MM.1S (cell line): ENCODE results near the gene ITGA4.

Source experiments
- DNase-seq: peaks from one replicate; pipeline ENCODE4 v3.0.0-alpha.2; 2015
- H2AFZ ChIP-seq: fragments of 300-600 bp; sonication (generic); 2 replicates; pipeline ENCODE4 v1.6.0; 2016; ENCODE audit warnings: antibody characterized with exemption, low read length
- H3F3A ChIP-seq: fragments of 300-600 bp; sonication (generic); 2 replicates; pipeline ENCODE4 v1.6.1; 2016; ENCODE audit warnings: mild to moderate bottlenecking, antibody characterized with exemption, low read length, moderate library complexity, mixed read lengths; ENCODE audit not compliant: insufficient read depth
- H3K27ac ChIP-seq: fragments of 300-600 bp; sonication (generic); 2 replicates; pipeline ENCODE4 v1.5.1; 2016; ENCODE audit warnings: mild to moderate bottlenecking, low read length
- H3K27me3 ChIP-seq: fragments of 300-600 bp; sonication (generic); replicated peaks from 2 replicates; pipeline ENCODE4 v1.6.0; 2016; ENCODE audit warnings: low read length; ENCODE audit not compliant: insufficient read depth
- H3K36me3 ChIP-seq: fragments of 300-600 bp; sonication (generic); replicated peaks from 2 replicates; pipeline ENCODE4 v1.6.1; 2016; ENCODE audit warnings: mild to moderate bottlenecking, low read length, mixed read lengths; ENCODE audit not compliant: insufficient read depth
- H3K4me1 ChIP-seq: fragments of 300-600 bp; sonication (generic); 2 replicates; pipeline ENCODE4 v1.6.1; 2016; ENCODE audit warnings: low read length, mixed read lengths
- H3K4me2 ChIP-seq: fragments of 300-600 bp; sonication (generic); 2 replicates; pipeline ENCODE4 v1.6.0; 2016; ENCODE audit warnings: low read depth, low read length
- H3K4me3 ChIP-seq: fragments of 300-600 bp; sonication (generic); 2 replicates; pipeline ENCODE4 v1.5.1; 2016; ENCODE audit warnings: low read length, mixed read lengths
- H3K79me2 ChIP-seq: fragments of 300-600 bp; sonication (generic); 2 replicates; pipeline ENCODE4 v1.6.1; 2016; ENCODE audit warnings: mixed run types, low read length, mixed read lengths
- H3K9ac ChIP-seq: fragments of 300-600 bp; sonication (generic); 2 replicates; pipeline ENCODE4 v1.6.1; 2016; ENCODE audit warnings: low read length, mixed read lengths
- H3K9me2 ChIP-seq: fragments of 300-600 bp; sonication (generic); replicated peaks from 2 replicates; pipeline ENCODE4 v1.6.1; 2016; ENCODE audit warnings: mild to moderate bottlenecking, low read length, mixed read lengths; ENCODE audit not compliant: insufficient read depth
- H3K9me3 ChIP-seq: fragments of 300-600 bp; sonication (generic); replicated peaks from 2 replicates; pipeline ENCODE4 v1.6.1; 2016; ENCODE audit warnings: mild to moderate bottlenecking, low read length, mixed read lengths; ENCODE audit not compliant: insufficient read depth
- H4K20me1 ChIP-seq: fragments of 300-600 bp; sonication (generic); 2 replicates; pipeline ENCODE4 v1.6.1; 2016; ENCODE audit warnings: mild to moderate bottlenecking, low read length, moderate library complexity, mixed read lengths; ENCODE audit not compliant: insufficient read depth
- CTCF ChIP-seq: fragments of 300-600 bp; sonication (generic); IDR thresholded peaks from 2 replicates; pipeline ENCODE4 v1.5.1; 2016; ENCODE audit warnings: antibody characterized with exemption, low read length, mixed read lengths
- EZH2 ChIP-seq: fragments of 300-600 bp; sonication (generic); optimal IDR thresholded peaks from 2 replicates; pipeline ENCODE3; 2017; ENCODE audit warnings: low read depth, mild to moderate bottlenecking, antibody characterized with exemption, low read length, mixed read lengths
- EZH2phosphoT487 ChIP-seq: fragments of 300-600 bp; sonication (generic); IDR thresholded peaks from 2 replicates; pipeline ENCODE4 v1.6.1; 2018; ENCODE audit warnings: antibody characterized with exemption, low read length

Gene ITGA4

GRCh38 chr2:181558371-181558770 lies 101.2 kb downstream of the ITGA4 start:
- Histone ChIP-seq H3K27me3 (no peaks in the 10 kb centered on the region), H3F3A (no peaks in the 10 kb centered on the region), H3K9me2 (no peaks in the 10 kb centered on the region), H3K36me3 (no peaks in the 10 kb centered on the region), H3K79me2 (no peaks in the 10 kb centered on the region), H3K4me3 (no peak overlapping the region), H3K4me2 (no peak overlapping the region), H4K20me1 (no peaks in the 10 kb centered on the region), H2AFZ (no peak overlapping the region), H3K4me1 (peaks cover 9% of the 10 kb centered on the region), H3K27ac (no peak overlapping the region), H3K9ac (no peak overlapping the region), H3K9me3 (no peaks in the 10 kb centered on the region)
- TF ChIP-seq CTCF (no peak), EZH2 (no peak), EZH2phosphoT487 (no peak)
- no peak for DNase-seq

DNA sequence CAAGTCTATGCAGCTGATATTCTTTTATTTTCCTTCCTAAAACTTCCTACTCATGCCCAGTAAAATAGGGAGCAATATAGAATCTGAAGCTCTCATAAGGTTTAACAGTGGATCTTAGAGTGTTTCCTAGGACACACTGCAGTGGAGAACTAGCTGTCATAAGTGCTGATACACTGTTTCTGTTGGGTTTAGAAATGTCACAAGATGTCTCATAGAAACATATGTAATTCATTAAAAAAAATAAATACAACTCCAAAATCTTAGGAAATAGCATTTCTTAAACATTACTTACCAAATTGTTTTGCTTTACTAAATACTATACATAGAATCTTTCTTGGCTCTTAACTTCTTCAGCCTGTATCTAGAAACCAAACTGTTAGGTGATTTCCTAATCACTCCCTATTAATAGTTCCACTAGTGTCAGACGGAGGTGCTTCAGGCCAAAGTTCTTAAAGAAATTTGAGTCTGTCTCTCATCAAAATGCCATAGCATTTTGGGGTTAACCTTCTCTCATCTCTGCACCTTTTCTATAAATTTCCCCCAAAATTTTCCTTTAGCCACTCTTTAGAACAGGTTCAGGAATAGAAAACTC lies 106.0 kb downstream of the ITGA4 start:
- Histone ChIP-seq H3F3A (no peaks in the 10 kb centered on the region), H3K9me3 (no peaks in the 10 kb centered on the region), H3K79me2 (no peaks in the 10 kb centered on the region), H3K4me1 (peaks cover 17% of the 10 kb centered on the region), H4K20me1 (no peaks in the 10 kb centered on the region), H2AFZ (0 out of 2 replicates have a peak overlapping the region, but pooled peaks have one; percentile 2), H3K27me3 (no peaks in the 10 kb centered on the region), H3K36me3 (no peaks in the 10 kb centered on the region), H3K9ac (no peak overlapping the region), H3K4me2 (peak overlapping the region; percentile 53; the same call in 1 of the 2 replicates), H3K4me3 (0 out of 2 replicates have a peak overlapping the region, but pooled peaks have one; percentile 8), H3K27ac (peak overlapping the region; percentile 10; the same call in 1 of the 2 replicates), H3K9me2 (no peaks in the 10 kb centered on the region)
- peak; percentile 39 for DNase-seq
- TF ChIP-seq EZH2phosphoT487 (no peak), CTCF (no peak), EZH2 (no peak)

GRCh38 chr2:181566334-181567032 lies 109.3 kb downstream of the ITGA4 start:
- Histone ChIP-seq H3K27ac (no peak overlapping the region), H3K4me2 (no peak overlapping the region), H3K9me2 (no peaks in the 10 kb centered on the region), H2AFZ (no peak overlapping the region), H3K9ac (no peak overlapping the region), H3K36me3 (no peaks in the 10 kb centered on the region), H3K27me3 (no peaks in the 10 kb centered on the region), H4K20me1 (no peaks in the 10 kb centered on the region), H3F3A (no peaks in the 10 kb centered on the region), H3K4me1 (peaks cover 22% of the 10 kb centered on the region), H3K9me3 (no peaks in the 10 kb centered on the region), H3K79me2 (no peaks in the 10 kb centered on the region), H3K4me3 (no peak overlapping the region)
- no peak for DNase-seq
- TF ChIP-seq EZH2phosphoT487 (no peak), CTCF (no peak), EZH2 (no peak)
